DOHH2 (cell line): ENCODE data around the gene SCNN1G.

ENCODE experiments used
- CTCF ChIP-seq: fragments of 200-600 bp; sonication (generic); IDR thresholded peaks from one replicate; pipeline ENCODE4 v1.5.1; 2014; ENCODE audit warnings: antibody characterized with exemption, mild to moderate bottlenecking, low read depth, low read length; ENCODE audit not compliant: poor library complexity, severe bottlenecking
- EZH2phosphoT487 ChIP-seq: fragments of 200-600 bp; sonication (generic); IDR thresholded peaks from 2 replicates; pipeline ENCODE4 v1.6.1; 2017; ENCODE audit warnings: borderline replicate concordance, mild to moderate bottlenecking, antibody characterized with exemption, low read length, moderate library complexity, mixed read lengths

- TF ChIP-seq CTCF (no peak), EZH2phosphoT487 (no peak)
These were observed 37.4 kb upstream of the SCNN1G start for GRCh38 chr16:23145186-23145585.
